Subcutaneous adipose tissue (tissue), 4 donors: ENCODE data around the gene SLIT3. TPM values are rescaled to one million over a fixed set of nuclear protein-coding genes. Genes with fewer than 3 reads are reported as not detected.

Experiments used
- total RNA-seq, 4 donors: library from RNA; depleted of rRNA; stranded (reverse); fragments of >200 nt; gene quantifications; one replicate each; pipeline ENCODE4 v1.1.0, GENCODE V29; 2016
- TF ChIP-seq, protein P1 (sequence below): fragments of 450-650 bp; IDR thresholded peaks from one replicate; pipeline ENCODE4 v1.5.1; 2016; ENCODE audit warnings: low read depth, mild to moderate bottlenecking, control low read depth, antibody characterized with exemption, moderate library complexity

The SLIT3 gene
- total RNA-seq, 4 donors from 2014 or later = 48.1 to 163 (median 83.2) TPM

DNA sequence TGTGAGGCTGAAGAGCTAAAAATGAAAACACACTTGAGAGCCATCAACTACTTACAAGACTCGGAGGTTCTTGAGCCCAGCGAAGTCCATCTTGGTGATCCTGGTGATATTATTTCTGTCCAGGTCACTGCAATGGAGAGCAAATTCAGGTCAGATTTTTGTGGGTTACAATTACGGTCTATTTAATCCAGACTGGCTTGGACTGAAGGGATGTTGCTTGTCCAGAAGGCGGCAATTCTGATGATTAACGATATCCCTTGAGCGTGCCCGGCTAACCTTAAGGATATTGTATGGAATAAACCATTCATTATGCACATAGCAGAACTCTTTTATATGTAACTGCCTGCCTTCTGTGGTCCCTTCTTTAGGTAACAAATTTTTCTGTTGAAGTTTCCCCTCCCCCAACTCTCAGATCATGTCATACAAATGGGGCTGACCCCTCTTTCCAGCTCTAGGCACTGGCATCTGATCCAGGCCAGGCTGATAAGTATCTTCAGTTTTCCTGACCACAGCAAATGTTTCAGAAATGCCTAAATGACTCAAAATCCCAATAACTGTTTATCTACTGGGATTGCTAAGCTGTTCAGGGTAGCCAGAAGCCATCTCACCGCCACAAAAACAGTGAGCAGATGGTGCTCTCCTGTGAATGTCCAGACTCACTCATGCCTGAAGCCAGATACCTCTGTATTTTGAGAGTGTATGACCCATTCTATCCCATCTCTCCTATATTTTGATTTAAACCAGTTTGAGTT is 49.4 kb downstream of the SLIT3 start:
- TF ChIP-seq, protein P1, sequence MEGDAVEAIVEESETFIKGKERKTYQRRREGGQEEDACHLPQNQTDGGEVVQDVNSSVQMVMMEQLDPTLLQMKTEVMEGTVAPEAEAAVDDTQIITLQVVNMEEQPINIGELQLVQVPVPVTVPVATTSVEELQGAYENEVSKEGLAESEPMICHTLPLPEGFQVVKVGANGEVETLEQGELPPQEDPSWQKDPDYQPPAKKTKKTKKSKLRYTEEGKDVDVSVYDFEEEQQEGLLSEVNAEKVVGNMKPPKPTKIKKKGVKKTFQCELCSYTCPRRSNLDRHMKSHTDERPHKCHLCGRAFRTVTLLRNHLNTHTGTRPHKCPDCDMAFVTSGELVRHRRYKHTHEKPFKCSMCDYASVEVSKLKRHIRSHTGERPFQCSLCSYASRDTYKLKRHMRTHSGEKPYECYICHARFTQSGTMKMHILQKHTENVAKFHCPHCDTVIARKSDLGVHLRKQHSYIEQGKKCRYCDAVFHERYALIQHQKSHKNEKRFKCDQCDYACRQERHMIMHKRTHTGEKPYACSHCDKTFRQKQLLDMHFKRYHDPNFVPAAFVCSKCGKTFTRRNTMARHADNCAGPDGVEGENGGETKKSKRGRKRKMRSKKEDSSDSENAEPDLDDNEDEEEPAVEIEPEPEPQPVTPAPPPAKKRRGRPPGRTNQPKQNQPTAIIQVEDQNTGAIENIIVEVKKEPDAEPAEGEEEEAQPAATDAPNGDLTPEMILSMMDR = no peak

DNA sequence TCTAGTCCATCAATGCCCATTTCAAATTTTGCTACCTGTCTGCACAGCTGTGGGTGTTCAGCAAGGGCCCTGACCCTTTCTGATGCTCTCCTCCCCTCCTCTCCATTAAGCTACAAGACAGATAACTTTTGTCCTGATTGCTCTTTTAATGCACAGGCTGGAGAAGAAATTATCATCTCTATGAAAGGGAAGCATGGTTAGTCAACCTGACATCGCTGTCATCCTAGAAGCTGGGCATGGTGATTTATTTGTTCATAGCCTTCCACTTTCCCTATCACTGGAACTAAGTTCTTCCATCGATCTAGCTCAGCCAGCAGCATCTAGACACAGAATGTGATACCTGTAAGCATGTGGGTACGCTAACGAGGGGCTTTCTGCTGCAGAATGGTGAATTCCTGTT is 50.1 kb downstream of the SLIT3 start:
- TF ChIP-seq, protein P1 = no peak

DNA sequence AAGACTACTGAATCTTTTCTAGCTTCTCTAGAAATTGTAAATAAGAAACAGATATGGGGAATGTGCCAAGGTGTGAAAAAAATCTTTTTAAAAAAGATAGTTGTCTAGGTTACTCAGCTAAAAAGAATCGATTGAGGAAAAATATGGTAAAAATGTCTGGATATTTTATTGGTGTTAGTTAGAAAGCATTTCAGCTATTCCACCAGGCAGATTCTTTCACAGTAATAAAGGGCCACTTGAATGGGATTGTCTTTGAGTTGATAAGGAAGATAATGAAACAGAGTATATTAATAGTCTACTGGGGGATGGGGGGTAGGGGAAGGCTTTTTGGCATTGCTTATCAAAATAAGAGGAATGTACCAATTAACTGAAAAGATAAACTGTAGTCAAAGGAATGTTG is 51.9 kb downstream of the SLIT3 start:
- TF ChIP-seq, protein P1 = no peak

DNA sequence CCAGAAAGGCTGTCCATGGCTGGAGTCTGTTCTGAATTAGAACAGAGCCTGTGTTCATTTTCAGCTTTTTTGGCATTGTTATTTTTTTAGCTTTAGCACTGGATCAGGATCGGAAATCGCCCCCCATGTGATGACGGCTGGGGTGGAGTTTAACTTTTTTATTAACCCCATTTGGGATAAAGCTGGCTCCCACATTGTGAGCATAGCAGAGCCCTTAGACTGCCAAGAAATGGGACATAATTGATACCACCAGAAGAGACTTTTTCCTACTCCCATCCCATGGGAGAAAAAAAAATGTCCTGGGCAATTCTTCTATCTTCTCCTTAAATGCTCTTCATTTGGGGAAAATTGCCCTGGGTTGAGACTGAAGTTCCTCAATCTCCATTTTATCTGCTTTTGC is 52.4 kb downstream of the SLIT3 start:
- TF ChIP-seq, protein P1 = no peak

DNA sequence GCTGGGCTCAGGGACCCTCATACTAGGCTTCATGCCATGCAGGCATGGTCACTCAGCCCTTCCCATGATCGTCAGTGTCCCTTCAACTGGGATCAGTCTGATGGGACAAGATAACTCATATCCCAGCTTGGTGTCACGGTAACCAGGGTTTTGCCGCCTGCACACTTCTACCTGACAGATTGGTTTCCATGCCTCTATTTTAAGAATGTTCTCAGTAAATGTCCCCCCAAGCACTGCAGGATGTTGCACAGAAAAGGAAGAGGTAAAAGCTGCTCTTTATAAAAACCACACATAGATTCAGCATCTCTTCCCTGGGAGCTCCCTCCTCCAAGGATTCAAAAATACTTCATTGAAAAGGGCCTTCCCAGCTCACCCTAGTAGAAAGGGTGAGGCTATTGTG is 56.1 kb downstream of the SLIT3 start:
- TF ChIP-seq, protein P1 = no peak

DNA sequence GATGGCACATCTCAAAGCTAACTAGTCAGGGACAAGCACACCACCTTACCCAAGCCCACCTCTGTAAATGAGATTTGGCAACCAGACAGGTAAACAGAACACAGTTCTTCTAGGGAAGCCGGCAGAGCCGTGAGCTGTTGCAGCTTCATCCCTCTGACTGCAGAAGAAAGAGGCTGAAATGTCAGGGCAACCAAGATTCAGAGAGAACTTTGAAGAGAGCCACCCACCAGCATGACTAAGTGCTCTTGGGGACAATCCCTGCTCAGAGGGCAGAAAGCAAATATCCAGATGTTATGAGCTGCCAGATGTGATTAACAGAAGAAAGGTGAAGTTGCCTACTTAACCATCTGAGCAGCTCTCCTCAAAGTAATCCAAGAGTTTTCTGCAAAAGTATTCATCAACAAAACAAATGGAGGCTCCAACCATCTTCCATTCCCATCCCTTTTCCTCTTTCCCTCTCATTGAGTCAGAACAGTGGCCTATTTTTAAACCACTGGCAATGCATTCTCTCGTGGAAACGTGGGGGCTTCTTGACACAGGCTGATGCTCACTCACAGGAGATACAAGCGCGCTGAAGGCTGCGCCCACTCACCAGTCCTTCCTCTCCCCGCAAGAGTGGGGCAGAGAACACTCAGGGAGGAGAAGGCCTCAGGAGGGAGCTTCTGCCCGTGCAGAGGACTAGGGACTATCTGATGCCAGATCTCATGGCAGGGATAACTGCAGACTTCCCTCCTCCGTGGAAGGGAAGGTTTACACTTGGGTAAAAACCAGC is 57.1 kb downstream of the SLIT3 start:
- TF ChIP-seq, protein P1 = no peak

DNA sequence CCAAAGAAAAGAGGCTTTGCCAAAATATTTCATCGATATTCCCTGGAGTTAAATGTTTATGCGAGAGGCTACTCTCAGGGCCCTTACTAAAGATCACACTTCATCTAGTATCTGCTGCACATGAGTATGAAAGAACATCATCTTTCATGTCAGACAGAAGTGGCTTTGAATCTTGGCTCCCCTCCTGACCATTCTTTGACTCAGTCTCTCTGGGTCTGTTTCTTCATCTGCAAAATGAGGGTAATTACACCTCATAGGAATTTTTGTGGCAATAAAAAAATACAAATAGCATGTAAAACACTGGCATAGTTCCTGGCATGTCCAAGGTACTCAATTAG is 58.1 kb downstream of the SLIT3 start:
- TF ChIP-seq, protein P1 = no peak
